Aorta (tissue), 5 donors: ENCODE data around the gene MTHFS. TPM values are rescaled to one million over a fixed set of nuclear protein-coding genes. Genes with fewer than 3 reads are reported as not detected.

ENCODE experiments used
- ATAC-seq: fragments of 200-7000 bp; cut with Tn5 transposase; one replicate; pipeline ENCODE4 v1.9.1; 2022; ENCODE audit warnings: moderate library complexity; ENCODE audit not compliant: low FRiP score
- DNase-seq, 2 donors: peaks; one replicate each; pipeline ENCODE4 v3.0.0-alpha.2; 2020
- H3K27ac ChIP-seq, 2 donors: one replicate each; pipeline ENCODE4 v1.5.1; 2013; ENCODE audit warnings: low read length in 2 of 2, mild to moderate bottlenecking in 2 of 2, moderate library complexity in 2 of 2, control low read depth in 1 of 2, inconsistent platforms in 1 of 2, low read depth in 1 of 2
- H3K27me3 ChIP-seq, 2 donors: one replicate each; pipeline ENCODE4 v1.6.1; 2013; ENCODE audit warnings: control low read depth in 1 of 2, low read length in 1 of 2, mild to moderate bottlenecking in 1 of 2, moderate library complexity in 1 of 2; ENCODE audit not compliant: insufficient read depth in 2 of 2, control insufficient read depth in 1 of 2
- H3K36me3 ChIP-seq, 2 donors: one replicate each; pipeline ENCODE4 v1.6.1; 2013; ENCODE audit warnings: control low read depth in 1 of 2, low read length in 1 of 2, mild to moderate bottlenecking in 1 of 2; ENCODE audit not compliant: insufficient read depth in 2 of 2, control insufficient read depth in 1 of 2
- H3K4me1 ChIP-seq, 2 donors: one replicate each; pipeline ENCODE4 v1.6.1; 2013; ENCODE audit warnings: low read length in 2 of 2, control low read depth in 1 of 2, mild to moderate bottlenecking in 1 of 2, moderate library complexity in 1 of 2; ENCODE audit not compliant: insufficient read depth in 2 of 2, control insufficient read depth in 1 of 2
- H3K4me3 ChIP-seq, 2 donors: one replicate each; pipeline ENCODE4 v1.5.1; 2013; ENCODE audit warnings: low read length in 2 of 2, control low read depth in 1 of 2, mild to moderate bottlenecking in 1 of 2
- H3K9me3 ChIP-seq: one replicate; pipeline ENCODE4 v1.6.1; 2013; ENCODE audit warnings: mild to moderate bottlenecking, low read length; ENCODE audit not compliant: control insufficient read depth
- WGBS, 2 donors: extraction: QIAGEN DNeasy Blood & Tissue Kit; methylation state at CpG; one replicate each; pipeline ENCODE4 v1.1.7; 2013; 5-methylcytosine and 5-hydroxymethylcytosine counted together
- intact Hi-C, 2 donors: fragments of 100-400 bp; cut with DNase I; formaldehyde crosslinking; loops; one replicate each; pipeline versions ENCODE4 v1.14.2 to v1.15.0; 2022
- polyA plus RNA-seq, 2 donors: library from polyadenylated mRNA; stranded (reverse); fragments of 200-250 nt; gene quantifications; one replicate each; pipeline ENCODE4 v1.2.3, GENCODE V29; 2013
- total RNA-seq, 2 donors: library from RNA; stranded (reverse); fragmentation: NEBNext Ultra II Directional; extraction: Animal tissue kit (Norgen Biotek cat#: 25700); gene quantifications; one replicate each; pipeline ENCODE4 v1.2.1, GENCODE V29; 2021
- donor health status: healthy with polysubstance abuse.
- donor health status: Bipolar disorder and iron deficiency.
- donor health status: DM: no; HTN: no; CAD: no.
- donor health status: DM: no; HTN: no; CAD: no.
- donor health status: DM: yes; HTN: yes; CAD: no.

MTHFS gene
- total and polyA plus RNA-seq, 4 donors: 8.6 to 50.2 (median 19.1) TPM

- Histone ChIP-seq H3K4me3 (no peak overlapping the region), H3K27me3 (no peaks in the 10 kb centered on the region), H3K27ac (no peak overlapping the region), H3K4me1 (no peaks in the 10 kb centered on the region), H3K9me3 (peaks cover 5% of the 10 kb centered on the region), H3K36me3 (no peaks in the 10 kb centered on the region)
- intact Hi-C loops: no loop called here
- ATAC-seq (no peak), DNase-seq (no peak)
- 97 to 98% methylated on average over 5 of the region's 5 CpGs for WGBS, 2 donors
These were observed 21.6 kb downstream of the MTHFS start for GRCh38 chr15:79875213-79875612.

GRCh38 chr15:79874242-79874641, 22.6 kb downstream of the MTHFS start:
- Histone ChIP-seq H3K27ac (no peak overlapping the region), H3K9me3 (peaks cover 5% of the 10 kb centered on the region), H3K4me3 (no peak overlapping the region), H3K4me1 (no peaks in the 10 kb centered on the region), H3K36me3 (no peaks in the 10 kb centered on the region), H3K27me3 (no peaks in the 10 kb centered on the region)
- DNase-seq (no peak), ATAC-seq (no peak)
- intact Hi-C loops: no loop called here

DNA sequence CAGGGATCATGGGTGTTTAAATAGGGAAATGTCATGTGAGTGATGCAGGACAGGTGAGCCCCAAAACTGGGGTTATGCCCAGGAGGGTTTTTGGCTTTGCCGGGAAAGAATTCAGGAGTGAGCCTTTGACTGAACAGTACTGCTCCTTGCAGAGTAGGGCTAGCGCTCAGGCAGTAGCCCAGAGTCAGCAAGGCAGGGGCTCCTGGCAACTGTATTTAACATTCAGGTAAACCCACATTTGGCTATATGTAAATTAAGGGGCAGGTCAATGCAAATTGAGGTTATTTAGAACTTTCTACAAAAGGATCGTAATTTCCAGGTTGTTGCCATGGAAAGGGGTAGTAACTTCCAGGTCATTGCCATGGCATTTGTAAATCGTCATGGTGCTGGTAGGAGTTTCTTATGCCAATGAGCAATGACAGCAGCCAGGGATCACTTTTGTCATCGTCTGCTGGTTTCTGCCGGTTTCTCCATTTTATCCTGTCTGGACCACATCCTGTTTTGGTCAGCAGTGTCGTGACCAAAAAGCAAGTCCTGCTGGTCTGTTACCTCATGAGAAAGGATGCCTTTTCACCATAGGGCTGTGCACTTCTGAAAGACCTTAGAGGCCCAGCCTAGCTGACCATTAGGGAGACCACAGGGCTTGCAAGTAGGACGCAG, 24.3 kb downstream of the MTHFS start:
- Histone ChIP-seq H3K9me3 (peaks cover 2% of the 10 kb centered on the region), H3K36me3 (no peaks in the 10 kb centered on the region), H3K27ac (no peak overlapping the region), H3K27me3 (no peaks in the 10 kb centered on the region), H3K4me1 (no peaks in the 10 kb centered on the region), H3K4me3 (no peak overlapping the region)
- ATAC-seq (no peak), DNase-seq (peak in 1 of 2 donors; percentile 41)
- WGBS, 2 donors: 81 to 82% methylated on average over 8 of the region's 8 CpGs
- intact Hi-C loops: no loop called here

- DNase-seq (no peak), ATAC-seq (no peak)
- H3K9me3 ChIP-seq: no peaks in the 10 kb centered on the region
- WGBS, 2 donors: 96 to 99% methylated on average over 2 of the region's 2 CpGs
- intact Hi-C loops: no loop called here
- no peaks in the 10 kb centered on the region for H3K27me3 ChIP-seq
- peaks cover 0 to 2% of the 10 kb centered on the region in 2 donors for H3K36me3 ChIP-seq
- H3K4me1 ChIP-seq: no peaks in the 10 kb centered on the region
- no peak overlapping the region for H3K4me3 ChIP-seq
- H3K27ac ChIP-seq: no peak overlapping the region
These were observed 28.3 kb downstream of the MTHFS start for GRCh38 chr15:79868554-79868953.

DNA sequence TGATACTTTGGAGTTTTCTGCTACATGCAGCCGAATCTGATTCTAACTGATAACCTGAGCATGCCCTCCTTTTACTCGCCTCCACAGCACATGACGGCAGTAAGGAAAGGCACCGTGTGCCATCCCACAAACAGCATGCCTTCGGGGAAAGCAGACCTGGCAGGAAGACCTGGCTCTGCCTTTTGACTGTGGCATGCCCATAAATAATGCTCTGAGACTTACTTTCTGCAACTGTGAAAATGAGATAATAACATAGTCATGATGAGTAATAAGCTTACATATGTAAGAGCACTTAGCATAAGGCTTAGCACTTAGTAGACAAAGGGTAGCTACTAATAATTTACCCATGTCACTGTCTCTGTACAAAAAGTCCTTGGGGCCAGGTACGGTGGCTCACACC, 32.9 kb downstream of the MTHFS start:
- H3K9me3 ChIP-seq: no peaks in the 10 kb centered on the region
- H3K4me3 ChIP-seq: no peak overlapping the region
- no peak for DNase-seq
- no peak for ATAC-seq
- no peaks in the 10 kb centered on the region for H3K27me3 ChIP-seq
- WGBS, 2 donors: 93 to 95% methylated on average over 6 of the region's 6 CpGs
- intact Hi-C loops: no loop called here
- no peak overlapping the region for H3K27ac ChIP-seq
- H3K4me1 ChIP-seq: no peaks in the 10 kb centered on the region
- peaks cover 0 to 4% of the 10 kb centered on the region in 2 donors for H3K36me3 ChIP-seq

DNA sequence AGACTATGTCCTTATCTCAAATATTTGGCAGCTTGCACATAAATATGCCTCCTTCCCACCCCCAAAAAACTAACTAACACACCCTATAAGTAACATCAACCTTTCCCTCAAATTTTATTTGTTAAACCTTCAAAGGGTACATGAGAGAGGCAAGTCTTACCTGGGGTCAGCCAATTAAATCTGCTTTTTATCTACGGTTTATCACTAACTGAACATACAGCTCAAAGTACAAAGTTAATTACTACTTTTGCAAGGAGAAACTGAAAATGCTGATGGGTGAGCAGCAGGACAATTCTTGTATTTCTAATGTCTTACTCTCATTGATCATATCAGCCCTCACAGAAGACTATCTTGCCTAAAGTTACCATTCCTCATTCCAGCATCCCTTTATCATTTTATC, 34.6 kb downstream of the MTHFS start:
- DNase-seq (no peak), ATAC-seq (no peak)
- Histone ChIP-seq H3K27ac (no peak overlapping the region), H3K36me3 (peaks cover 0 to 4% of the 10 kb centered on the region in 2 donors), H3K9me3 (no peaks in the 10 kb centered on the region), H3K27me3 (no peaks in the 10 kb centered on the region), H3K4me1 (no peaks in the 10 kb centered on the region), H3K4me3 (no peak overlapping the region)
- WGBS, 2 donors: 95 to 100% methylated on average over 1 of the region's 1 CpG
- intact Hi-C loops: no loop called here

DNA sequence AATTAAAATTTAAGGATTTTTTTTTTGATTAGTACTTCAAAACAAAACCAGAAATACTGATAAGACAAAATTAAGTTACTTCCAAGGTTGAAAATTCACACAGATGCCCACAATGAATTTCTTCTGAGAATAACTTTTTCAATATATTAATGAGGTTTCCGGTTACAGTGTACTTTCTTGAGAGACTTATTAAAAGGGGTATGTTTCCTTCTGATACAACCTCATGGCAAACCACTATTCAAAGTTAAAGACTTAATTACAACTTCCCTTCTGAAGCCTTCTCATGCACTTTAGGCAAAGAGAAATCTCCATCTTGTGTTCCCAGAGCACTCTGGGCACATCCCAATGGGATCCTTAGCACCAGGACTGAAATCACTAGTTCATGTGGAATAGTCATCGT, 36.2 kb downstream of the MTHFS start:
- 97% methylated on average over 2 of the region's 2 CpGs for WGBS, 2 donors
- Histone ChIP-seq H3K27ac (no peak overlapping the region), H3K36me3 (peaks cover 0 to 4% of the 10 kb centered on the region in 2 donors), H3K27me3 (no peaks in the 10 kb centered on the region), H3K4me1 (no peaks in the 10 kb centered on the region), H3K9me3 (no peaks in the 10 kb centered on the region), H3K4me3 (no peak overlapping the region)
- DNase-seq: no peak
- ATAC-seq: no peak
- intact Hi-C loops: no loop called here

- DNase-seq (no peak), ATAC-seq (no peak)
- H3K9me3 ChIP-seq: no peaks in the 10 kb centered on the region
- H3K36me3 ChIP-seq: peaks cover 0 to 2% of the 10 kb centered on the region in 2 donors
- H3K4me3 ChIP-seq: no peak overlapping the region
- H3K27me3 ChIP-seq: no peaks in the 10 kb centered on the region
- intact Hi-C loops: no loop called here
- no peak overlapping the region for H3K27ac ChIP-seq
- no peaks in the 10 kb centered on the region for H3K4me1 ChIP-seq
- WGBS, 2 donors: 95% methylated on average over 2 of the region's 2 CpGs
These were observed 38.3 kb downstream of the MTHFS start for GRCh38 chr15:79858469-79858868.

GRCh38 chr15:79853492-79854328, 43.1 kb downstream of the MTHFS start:
- ATAC-seq (peak; percentile 92), DNase-seq (peak in 1 of 2 donors; percentile 62)
- no peak overlapping the region for H3K4me3 ChIP-seq
- 38 to 39% methylated on average over 8 of the region's 8 CpGs for WGBS, 2 donors
- intact Hi-C loops: loop anchor here (2.0 to 5.0 kb wide), 2 partner anchors 471 kb away; no protein-coding TSS in a partner anchor
- H3K27me3 ChIP-seq: no peaks in the 10 kb centered on the region
- H3K9me3 ChIP-seq: no peaks in the 10 kb centered on the region
- no peak overlapping the region for H3K27ac ChIP-seq
- no peaks in the 10 kb centered on the region for H3K4me1 ChIP-seq
- H3K36me3 ChIP-seq: no peaks in the 10 kb centered on the region
